GM13976 (cell line): ENCODE measurements around the gene UMAD1.

ENCODE experiments used
- DNase-seq: peaks from one replicate; pipeline ENCODE4 v3.0.0; 2012; ENCODE audit warnings: low spot score
- in situ Hi-C: fragments of 300-500 bp; cut with MboI; formaldehyde crosslinking; loops from one replicate; pipeline ENCODE4 v1.12.0; 2022; ENCODE audit warnings: low sequenced_read_pairs, mixed read lengths, inconsistent platforms; ENCODE audit not compliant: unreplicated experiment
- TF ChIP-seq, protein P1 (sequence below): IDR thresholded peaks from 2 replicates; pipeline ENCODE4 v1.5.1; 2012; ENCODE audit warnings: borderline replicate concordance, mild to moderate bottlenecking; ENCODE audit not compliant: insufficient read depth; ENCODE audit errors: extremely low read depth, missing control alignments, control extremely low read depth

Gene UMAD1

GRCh38 chr7:7851381-7851780 lies 210.8 kb downstream of the UMAD1 start:
- no peak for DNase-seq
- in situ Hi-C loops: no loop called here
- TF ChIP-seq, protein P1, sequence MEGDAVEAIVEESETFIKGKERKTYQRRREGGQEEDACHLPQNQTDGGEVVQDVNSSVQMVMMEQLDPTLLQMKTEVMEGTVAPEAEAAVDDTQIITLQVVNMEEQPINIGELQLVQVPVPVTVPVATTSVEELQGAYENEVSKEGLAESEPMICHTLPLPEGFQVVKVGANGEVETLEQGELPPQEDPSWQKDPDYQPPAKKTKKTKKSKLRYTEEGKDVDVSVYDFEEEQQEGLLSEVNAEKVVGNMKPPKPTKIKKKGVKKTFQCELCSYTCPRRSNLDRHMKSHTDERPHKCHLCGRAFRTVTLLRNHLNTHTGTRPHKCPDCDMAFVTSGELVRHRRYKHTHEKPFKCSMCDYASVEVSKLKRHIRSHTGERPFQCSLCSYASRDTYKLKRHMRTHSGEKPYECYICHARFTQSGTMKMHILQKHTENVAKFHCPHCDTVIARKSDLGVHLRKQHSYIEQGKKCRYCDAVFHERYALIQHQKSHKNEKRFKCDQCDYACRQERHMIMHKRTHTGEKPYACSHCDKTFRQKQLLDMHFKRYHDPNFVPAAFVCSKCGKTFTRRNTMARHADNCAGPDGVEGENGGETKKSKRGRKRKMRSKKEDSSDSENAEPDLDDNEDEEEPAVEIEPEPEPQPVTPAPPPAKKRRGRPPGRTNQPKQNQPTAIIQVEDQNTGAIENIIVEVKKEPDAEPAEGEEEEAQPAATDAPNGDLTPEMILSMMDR: no peak

- TF ChIP-seq, protein P1: no peak
- DNase-seq: no peak
- in situ Hi-C loops: no loop called here
Measured at GRCh38 chr7:7851991-7852390, 211.4 kb downstream of the UMAD1 start.

GRCh38 chr7:7857143-7857583 lies 216.6 kb downstream of the UMAD1 start:
- in situ Hi-C loops: no loop called here
- peak; percentile 38 for DNase-seq
- TF ChIP-seq, protein P1: no peak

- TF ChIP-seq, protein P1: no peak
- DNase-seq: no peak
- in situ Hi-C loops: no loop called here
Measured at GRCh38 chr7:7858559-7858958, 218.0 kb downstream of the UMAD1 start.

DNA sequence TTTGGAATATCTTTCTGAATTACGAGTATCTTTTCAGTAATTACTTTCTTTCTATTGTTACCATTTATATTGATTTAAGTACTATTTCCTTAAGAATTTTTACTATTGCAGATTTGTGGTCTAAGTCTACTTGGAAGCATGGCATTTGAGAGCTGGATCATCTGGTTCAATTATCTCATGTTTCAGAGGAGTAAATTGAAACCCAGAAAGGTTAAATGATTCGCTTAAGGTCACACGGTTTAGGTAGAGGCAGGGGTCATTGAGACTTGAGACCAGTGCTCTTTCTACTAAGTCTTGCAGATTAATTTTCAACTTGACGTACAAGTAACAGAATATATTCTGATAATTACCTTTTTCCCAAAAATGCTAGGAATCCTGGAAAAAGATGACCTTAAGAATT lies 218.9 kb downstream of the UMAD1 start:
- in situ Hi-C loops: no loop called here
- DNase-seq: no peak

DNA sequence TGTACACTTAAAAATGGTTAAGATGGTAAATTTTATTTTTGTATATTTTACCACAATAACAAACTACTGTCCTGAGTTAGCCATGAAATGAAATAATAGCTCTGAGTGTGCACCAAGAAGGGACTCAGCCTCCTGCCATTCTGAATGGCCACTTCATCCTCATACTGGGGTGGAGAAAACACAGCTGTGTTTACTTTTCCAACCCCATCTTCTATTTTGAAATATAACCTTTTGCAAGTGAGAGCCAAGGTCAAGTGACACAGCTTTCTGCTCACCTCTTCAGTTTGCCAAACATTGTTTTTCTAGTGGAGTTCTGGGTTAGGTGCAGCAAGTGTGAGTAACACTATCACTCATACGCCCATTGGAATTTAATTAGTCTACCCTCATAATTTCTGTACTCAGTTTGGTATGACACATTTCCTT lies 220.7 kb downstream of the UMAD1 start:
- TF ChIP-seq, protein P1: no peak
- in situ Hi-C loops: no loop called here
- no peak for DNase-seq

More for the DNA sequence above, 218.9 kb downstream of the UMAD1 start:
- TF ChIP-seq, protein P1: no peak

DNA sequence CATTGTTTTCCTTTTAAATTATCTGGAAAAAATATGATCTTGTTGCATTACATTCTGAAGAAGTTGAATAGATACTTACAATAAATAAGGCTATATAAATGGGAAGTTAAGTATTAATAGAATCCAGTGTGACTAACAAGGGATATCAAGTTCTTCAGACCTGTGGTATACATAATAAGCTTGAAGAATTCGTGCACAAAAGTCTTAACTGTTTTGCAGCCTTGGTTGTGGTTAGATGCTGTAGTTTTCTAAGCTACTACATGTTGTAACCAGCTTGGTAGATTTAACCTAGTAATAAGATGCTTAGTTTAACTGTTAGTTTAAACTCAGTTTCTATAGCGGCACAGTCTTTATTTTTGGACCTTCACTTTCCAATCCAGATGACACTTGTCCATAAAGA lies 221.8 kb downstream of the UMAD1 start:
- TF ChIP-seq, protein P1: no peak
- in situ Hi-C loops: no loop called here

More for the DNA sequence above, 221.8 kb downstream of the UMAD1 start:
- DNase-seq: no peak
